Activated CD4-positive, alpha-beta T cell treated with anti-CD3 and anti-CD28 coated beads, Interleukin-2, amount 10 ng/mL, durations not matched to agents 7 days and 5 days (primary cell): Measurements from ENCODE around the gene CYP2F1. TPM values are rescaled to one million over a fixed set of nuclear protein-coding genes. Genes with fewer than 3 reads are reported as not detected.
"Not testable (repeated sequence)": the region's sequence is repeated elsewhere in the genome, so short reads cannot be mapped to it uniquely, and the experiment has no call there.

ENCODE experiments used
- CTCF ChIA-PET: fragments of 350-600 bp; sonication (Branson Sonifier 250); formaldehyde crosslinking; loops from one replicate; lab custom pipeline; 2021; ENCODE audit warnings: antibody characterized with exemption; lab: Charles Lee
- POLR2A ChIA-PET: fragments of 350-600 bp; sonication (Branson Sonifier 250); formaldehyde crosslinking; loops from one replicate; lab custom pipeline; 2021; ENCODE audit warnings: antibody characterized with exemption; lab: Charles Lee
- DNase-seq: peaks from one replicate; pipeline ENCODE4 v3.0.0-alpha.2; 2020
- H3K27ac Mint-ChIP-seq: one replicate; pipeline ENCODE4 v1.8.0; 2021; ENCODE audit warnings: mild to moderate bottlenecking, moderate library complexity, mixed read lengths
- H3K27me3 Mint-ChIP-seq: one replicate; pipeline ENCODE4 v1.8.0; 2021; ENCODE audit warnings: mixed read lengths
- H3K36me3 Mint-ChIP-seq: one replicate; pipeline ENCODE4 v1.8.0; 2021; ENCODE audit warnings: low read depth, mixed read lengths
- H3K4me1 Mint-ChIP-seq: one replicate; pipeline ENCODE4 v1.8.0; 2021; ENCODE audit warnings: mixed read lengths
- H3K4me3 Mint-ChIP-seq: one replicate; pipeline ENCODE4 v1.8.0; 2021; ENCODE audit warnings: mild to moderate bottlenecking, moderate library complexity, mixed read lengths
- H3K9me3 Mint-ChIP-seq: one replicate; pipeline ENCODE4 v1.8.0; 2021; ENCODE audit warnings: mixed read lengths
- total RNA-seq, 2 experiments: library from RNA; stranded (reverse); gene quantifications; one replicate each; pipeline ENCODE4 v1.2.3, GENCODE V29; 2021

Gene CYP2F1, protein sequence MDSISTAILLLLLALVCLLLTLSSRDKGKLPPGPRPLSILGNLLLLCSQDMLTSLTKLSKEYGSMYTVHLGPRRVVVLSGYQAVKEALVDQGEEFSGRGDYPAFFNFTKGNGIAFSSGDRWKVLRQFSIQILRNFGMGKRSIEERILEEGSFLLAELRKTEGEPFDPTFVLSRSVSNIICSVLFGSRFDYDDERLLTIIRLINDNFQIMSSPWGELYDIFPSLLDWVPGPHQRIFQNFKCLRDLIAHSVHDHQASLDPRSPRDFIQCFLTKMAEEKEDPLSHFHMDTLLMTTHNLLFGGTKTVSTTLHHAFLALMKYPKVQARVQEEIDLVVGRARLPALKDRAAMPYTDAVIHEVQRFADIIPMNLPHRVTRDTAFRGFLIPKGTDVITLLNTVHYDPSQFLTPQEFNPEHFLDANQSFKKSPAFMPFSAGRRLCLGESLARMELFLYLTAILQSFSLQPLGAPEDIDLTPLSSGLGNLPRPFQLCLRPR
- total RNA-seq = not detected

DNA sequence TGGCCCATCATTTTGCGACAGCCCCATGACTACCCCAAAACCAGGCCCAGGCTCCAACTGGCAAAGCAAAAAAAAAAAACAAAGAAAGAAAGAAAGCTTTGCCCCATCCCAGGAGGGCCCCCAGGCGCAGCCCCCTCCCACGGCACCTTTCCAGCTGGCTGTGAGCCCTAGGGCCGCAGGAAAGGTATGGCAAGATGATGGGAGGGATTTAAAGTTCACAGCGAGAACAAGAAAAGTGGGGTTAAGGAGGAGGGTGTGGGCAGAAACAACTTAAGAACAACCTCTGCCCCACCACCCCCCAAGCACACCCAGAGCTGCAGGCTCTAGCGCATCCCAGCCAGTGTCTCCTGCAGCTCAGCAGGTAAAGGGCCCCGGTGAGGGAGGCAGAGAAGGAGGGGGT, at the start of gene CYP2F1:
CYP2F1 (plus strand) TSS at position 301 of the 400 bp plus-strand sequence. CDS start 1,757 bp downstream, outside the sequence.
- POLR2A ChIA-PET = no interaction called here
- Mint-ChIP-seq H3K27ac (no peak within 1 kb of the TSS), H3K36me3 (no peaks in the 10 kb centered on the region), H3K9me3 (no peaks in the 10 kb centered on the region), H3K4me1 (no peaks in the 10 kb centered on the region), H3K27me3 (peaks cover 21% of the 10 kb centered on the region), H3K4me3 (no peak within 1 kb of the TSS)
- DNase-seq = no peak
- CTCF ChIA-PET = no interaction called here

DNA sequence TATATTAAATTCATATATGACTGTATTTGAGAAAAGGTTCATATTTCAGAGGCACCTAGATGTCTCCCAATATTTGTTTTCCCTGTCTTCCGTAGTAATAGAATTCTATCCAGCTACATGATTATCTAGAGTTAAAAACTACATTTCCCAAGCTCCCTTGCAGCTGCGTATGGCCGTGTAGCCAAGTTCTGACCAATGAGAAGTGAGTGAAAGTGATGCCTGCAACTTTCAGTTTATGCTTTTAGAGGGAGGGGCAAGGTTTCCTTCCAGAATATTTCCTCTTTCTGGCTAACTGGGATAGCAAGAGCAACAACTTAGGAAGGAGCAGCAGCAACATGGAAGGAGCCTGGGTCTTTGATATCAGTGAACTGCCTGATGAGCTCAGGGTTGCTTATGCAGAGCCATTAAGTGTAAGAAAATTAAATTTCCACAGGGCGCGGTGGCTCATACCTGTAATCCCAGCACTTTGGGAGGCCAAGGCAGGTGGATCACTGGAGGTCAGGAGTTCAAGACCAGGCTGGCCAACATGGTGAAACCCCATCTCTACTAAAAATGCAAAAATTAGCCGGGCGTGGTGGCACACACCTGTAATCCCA, 49.2 kb upstream of the CYP2F1 start:
- H3K27ac Mint-ChIP-seq = no peak overlapping the region
- H3K27me3 Mint-ChIP-seq = peaks cover 41% of the 10 kb centered on the region
- ChIA-PET POLR2A (no interaction called here), CTCF (interaction anchor here (0.6 to 1.2 kb wide), 4 partner anchors 8 to 789 kb away, joined by 3 read pairs; no protein-coding TSS in a partner anchor)
- H3K9me3 Mint-ChIP-seq = no peaks in the 10 kb centered on the region
- no peak overlapping the region for H3K4me3 Mint-ChIP-seq
- H3K4me1 Mint-ChIP-seq = no peaks in the 10 kb centered on the region
- no peaks in the 10 kb centered on the region for H3K36me3 Mint-ChIP-seq
- no peak for DNase-seq

DNA sequence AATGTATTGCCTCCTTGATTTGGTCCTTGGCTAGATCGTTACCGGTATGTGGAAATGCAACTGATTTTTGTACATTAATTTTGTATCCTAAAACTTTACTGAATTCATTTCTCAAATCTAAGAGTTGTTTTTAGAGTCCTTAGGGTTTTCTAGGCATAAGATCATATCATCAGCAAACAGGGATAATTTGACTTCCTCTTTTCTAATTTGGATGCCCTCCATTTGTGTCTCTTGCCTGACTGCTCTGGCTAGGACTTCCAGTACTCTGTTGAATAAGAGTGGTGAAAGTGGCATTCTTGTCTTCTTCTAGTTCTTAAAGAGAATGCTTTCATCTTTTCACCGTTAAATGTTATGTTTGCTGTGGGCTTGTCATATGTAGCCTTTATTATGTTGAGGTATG, 37.9 kb upstream of the CYP2F1 start:
- Mint-ChIP-seq H3K27me3 (peaks cover 42% of the 10 kb centered on the region), H3K4me1 (no peaks in the 10 kb centered on the region), H3K36me3 (no peaks in the 10 kb centered on the region), H3K9me3 (peaks cover 8% of the 10 kb centered on the region), H3K4me3 (no peak overlapping the region), H3K27ac (no peak overlapping the region)
- no peak for DNase-seq
- ChIA-PET POLR2A (no interaction called here), CTCF (no interaction called here)

DNA sequence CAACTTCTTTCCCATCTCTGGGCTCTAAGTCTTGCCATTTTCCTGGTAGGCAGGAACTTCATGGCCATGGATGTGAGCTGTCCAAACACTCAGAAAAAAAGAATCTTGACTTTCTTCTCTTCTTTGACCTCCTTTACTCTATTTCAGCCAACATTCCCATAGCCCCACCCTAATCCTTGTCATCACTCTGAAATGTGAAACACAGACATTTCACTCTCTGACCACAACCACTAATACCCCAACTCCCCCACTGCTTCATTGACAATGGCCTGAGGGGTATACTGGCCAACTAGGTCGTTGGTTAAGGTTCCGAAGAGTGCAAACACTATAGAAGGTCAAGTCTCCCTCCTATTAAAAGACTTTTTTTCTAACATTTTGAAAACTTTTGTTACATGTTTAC, 30.7 kb upstream of the CYP2F1 start:
- CTCF ChIA-PET = no interaction called here
- no peak overlapping the region for H3K4me3 Mint-ChIP-seq
- POLR2A ChIA-PET = no interaction called here

DNA sequence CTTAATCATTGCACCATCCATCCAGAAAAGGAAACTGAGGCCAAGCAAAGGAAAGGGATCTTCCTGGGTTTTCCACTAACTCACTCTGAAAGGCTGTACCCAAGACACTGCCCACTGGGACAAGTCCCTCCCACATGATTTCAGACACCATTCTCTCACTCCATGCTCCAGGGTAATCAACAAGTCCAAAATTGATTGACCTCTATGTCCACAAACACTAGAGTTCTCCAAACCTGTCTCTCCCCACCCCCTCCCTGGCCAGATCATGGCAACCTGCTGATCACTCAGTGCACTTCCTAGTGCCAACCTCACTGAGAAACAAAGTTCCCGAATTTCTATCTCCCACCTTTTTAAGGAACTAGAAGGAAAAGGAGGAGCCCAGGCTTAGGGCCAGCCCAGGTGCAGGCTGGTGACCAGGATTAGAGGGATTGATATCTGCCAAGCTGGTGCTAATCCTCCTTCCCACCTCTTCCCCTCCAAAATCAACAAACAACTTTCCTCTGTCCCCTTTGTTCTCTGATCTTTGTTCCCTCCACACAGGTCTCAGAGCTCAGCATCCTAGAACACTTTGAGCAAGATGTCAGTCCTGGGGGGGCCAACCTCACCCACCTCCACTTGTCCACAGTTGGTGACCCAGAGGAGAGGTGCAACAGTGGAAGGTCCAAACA, 28.4 kb upstream of the CYP2F1 start:
- no peak for DNase-seq
- Mint-ChIP-seq H3K9me3 (no peaks in the 10 kb centered on the region), H3K4me3 (no peak overlapping the region), H3K27me3 (peaks cover 50% of the 10 kb centered on the region), H3K36me3 (no peaks in the 10 kb centered on the region), H3K27ac (no peak overlapping the region), H3K4me1 (no peaks in the 10 kb centered on the region)
- ChIA-PET POLR2A (no interaction called here), CTCF (interaction anchor here (0.7 kb wide), 1 partner anchor 109 kb away, joined by 4 read pairs; no protein-coding TSS in a partner anchor)

More for the DNA sequence above, 30.7 kb upstream of the CYP2F1 start:
- Mint-ChIP-seq H3K27me3 (peaks cover 36% of the 10 kb centered on the region), H3K36me3 (no peaks in the 10 kb centered on the region), H3K27ac (no peak overlapping the region), H3K4me1 (no peaks in the 10 kb centered on the region), H3K9me3 (peaks cover 5% of the 10 kb centered on the region)
- no peak for DNase-seq

DNA sequence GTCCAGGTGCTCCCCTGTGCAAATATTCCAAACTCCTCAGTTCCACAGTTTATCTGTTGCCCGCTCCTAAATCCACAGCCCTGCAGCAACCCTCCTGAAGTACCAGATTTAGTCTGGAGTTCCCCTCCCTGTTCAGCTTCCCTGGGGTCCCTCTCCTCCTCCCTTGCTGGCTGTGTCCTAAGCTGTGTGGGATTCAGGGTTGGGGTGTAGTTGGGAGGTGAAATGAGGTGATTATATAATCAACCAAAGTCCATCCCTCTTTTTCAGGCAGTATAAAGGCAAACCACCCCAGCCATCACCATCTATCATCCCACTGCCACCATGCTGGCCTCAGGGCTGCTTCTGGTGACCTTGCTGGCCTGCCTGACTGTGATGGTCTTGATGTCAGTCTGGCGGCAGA, 26.1 kb upstream of the CYP2F1 start, which contains the start of gene CYP2A13:
CYP2A13 (plus strand) TSS at position 301 of the 400 bp plus-strand sequence; CDS start at position 322, 21 bp downstream.
- no peaks in the 10 kb centered on the region for H3K9me3 Mint-ChIP-seq
- H3K36me3 Mint-ChIP-seq = no peaks in the 10 kb centered on the region
- H3K4me3 Mint-ChIP-seq = no peak within 1 kb of the TSS
- no peaks in the 10 kb centered on the region for H3K4me1 Mint-ChIP-seq
- ChIA-PET POLR2A (no interaction called here), CTCF (no interaction called here)
- H3K27me3 Mint-ChIP-seq = peaks cover 56% of the 10 kb centered on the region
- no peak within 1 kb of the TSS for H3K27ac Mint-ChIP-seq
- DNase-seq = no peak

DNA sequence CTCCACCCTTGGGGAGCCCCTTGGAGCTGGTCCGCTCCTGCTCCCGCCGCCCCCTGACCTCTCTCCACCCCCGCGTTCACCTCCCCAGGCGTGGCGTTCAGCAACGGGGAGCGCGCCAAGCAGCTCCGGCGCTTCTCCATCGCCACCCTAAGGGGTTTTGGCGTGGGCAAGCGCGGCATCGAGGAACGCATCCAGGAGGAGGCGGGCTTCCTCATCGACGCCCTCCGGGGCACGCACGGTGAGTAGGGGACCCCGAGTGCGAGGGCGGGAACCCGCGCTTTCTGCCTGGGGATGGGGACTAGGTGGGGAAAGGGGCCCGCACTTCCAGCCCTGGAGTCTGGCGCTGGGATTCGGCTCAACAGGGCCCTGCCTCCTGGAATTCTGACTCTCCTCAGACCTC, 24.3 kb upstream of the CYP2F1 start:
- no peak for DNase-seq
- ChIA-PET POLR2A (no interaction called here), CTCF (interaction anchor here (0.9 kb wide), 1 partner anchor 120 kb away, joined by 3 read pairs; no protein-coding TSS in a partner anchor)
- H3K4me1 Mint-ChIP-seq = no peaks in the 10 kb centered on the region
- H3K27ac Mint-ChIP-seq = no peak overlapping the region
- no peak overlapping the region for H3K4me3 Mint-ChIP-seq
- H3K27me3 Mint-ChIP-seq = peaks cover 49% of the 10 kb centered on the region
- H3K9me3 Mint-ChIP-seq = no peaks in the 10 kb centered on the region
- H3K36me3 Mint-ChIP-seq = no peaks in the 10 kb centered on the region

DNA sequence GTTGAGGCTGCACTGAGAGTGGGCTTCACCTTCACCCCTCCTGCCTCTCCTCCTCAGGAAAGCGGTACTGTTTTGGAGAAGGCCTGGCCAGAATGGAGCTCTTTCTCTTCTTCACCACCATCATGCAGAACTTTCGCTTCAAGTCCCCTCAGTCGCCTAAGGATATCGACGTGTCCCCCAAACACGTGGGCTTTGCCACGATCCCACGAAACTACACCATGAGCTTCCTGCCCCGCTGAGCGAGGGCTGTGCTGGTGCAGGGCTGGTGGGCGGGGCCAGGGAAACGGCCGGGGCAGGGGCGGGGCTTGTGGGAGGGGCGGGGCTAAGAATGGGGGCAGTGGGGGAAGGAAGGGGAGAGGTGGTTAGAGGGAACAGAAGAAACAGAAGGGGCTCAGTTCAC, 18.5 kb upstream of the CYP2F1 start:
- POLR2A ChIA-PET = no interaction called here
- Mint-ChIP-seq H3K27ac (no peak overlapping the region), H3K36me3 (no peaks in the 10 kb centered on the region), H3K4me3 (no peak overlapping the region), H3K4me1 (peaks cover 3% of the 10 kb centered on the region), H3K9me3 (peaks cover 3% of the 10 kb centered on the region), H3K27me3 (peaks cover 33% of the 10 kb centered on the region)
- CTCF ChIA-PET = no interaction called here
- no peak for DNase-seq

DNA sequence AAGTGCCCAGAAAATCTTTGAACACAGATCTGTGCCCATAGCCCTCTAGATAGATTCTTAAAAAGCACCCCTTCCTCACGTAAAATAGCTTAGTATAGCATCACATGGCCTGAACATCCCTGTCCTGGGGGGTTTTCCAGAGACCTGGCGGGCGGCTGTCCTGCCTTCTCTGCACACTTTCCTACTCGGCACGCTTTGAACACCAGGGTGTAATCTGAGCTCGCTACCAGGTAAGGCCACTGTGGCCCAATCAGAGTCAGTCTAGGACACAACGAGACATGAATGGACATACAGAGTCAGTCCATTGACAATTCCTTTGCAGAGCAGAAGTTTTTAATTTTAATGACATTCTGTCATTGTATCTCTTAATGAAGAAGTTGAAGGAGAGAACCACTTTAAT, 17.9 kb upstream of the CYP2F1 start:
- CTCF ChIA-PET = no interaction called here
- H3K27me3 Mint-ChIP-seq = peaks cover 32% of the 10 kb centered on the region
- H3K9me3 Mint-ChIP-seq = peaks cover 5% of the 10 kb centered on the region
- no peak for DNase-seq
- no peak overlapping the region for H3K27ac Mint-ChIP-seq
- POLR2A ChIA-PET = no interaction called here
- H3K4me3 Mint-ChIP-seq = no peak overlapping the region
- no peaks in the 10 kb centered on the region for H3K36me3 Mint-ChIP-seq
- peaks cover 3% of the 10 kb centered on the region for H3K4me1 Mint-ChIP-seq

DNA sequence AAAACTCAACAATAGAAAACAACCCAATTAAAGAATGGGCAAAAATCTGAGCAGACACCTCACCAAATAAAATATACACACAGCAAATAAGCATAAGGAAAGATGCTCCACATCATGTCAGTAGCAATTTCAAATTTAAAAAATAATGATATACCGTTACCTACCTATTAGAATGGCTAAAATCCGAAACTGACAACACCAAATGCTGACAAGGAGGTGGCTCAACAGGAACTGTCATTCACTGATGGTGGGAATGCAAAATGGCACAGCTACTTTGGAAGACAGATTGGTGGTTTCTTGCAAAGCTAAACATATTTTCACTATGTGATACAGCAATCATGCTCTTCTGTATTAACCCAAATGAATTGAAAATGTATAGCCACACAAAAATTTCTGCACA, 16.9 kb upstream of the CYP2F1 start:
- ChIA-PET CTCF (no interaction called here), POLR2A (no interaction called here)
- no peak for DNase-seq
- no peak overlapping the region for H3K4me3 Mint-ChIP-seq
- peaks cover 8% of the 10 kb centered on the region for H3K9me3 Mint-ChIP-seq
- H3K36me3 Mint-ChIP-seq = no peaks in the 10 kb centered on the region
- H3K27me3 Mint-ChIP-seq = peaks cover 28% of the 10 kb centered on the region
- H3K27ac Mint-ChIP-seq = no peak overlapping the region
- peaks cover 3% of the 10 kb centered on the region for H3K4me1 Mint-ChIP-seq

DNA sequence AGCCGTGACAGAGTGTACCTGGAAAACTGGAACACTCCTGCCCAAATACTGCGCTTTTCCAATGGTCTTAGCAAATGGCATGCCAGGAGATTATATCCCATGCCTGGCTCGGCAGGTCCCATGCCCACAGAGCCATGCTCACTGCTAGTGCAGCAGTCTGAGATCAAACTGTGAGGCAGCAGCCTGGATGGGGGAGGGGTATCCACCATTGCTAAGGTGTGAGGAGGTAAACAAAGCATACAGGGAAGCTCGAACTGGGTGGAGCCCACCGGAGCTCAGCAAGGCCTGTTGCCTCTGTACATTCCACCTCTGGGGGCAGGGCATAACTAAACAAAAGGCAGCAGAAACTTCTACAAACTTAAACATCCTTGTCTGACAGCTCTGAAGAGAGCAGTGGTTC, 15.5 kb upstream of the CYP2F1 start:
- DNase-seq = no peak
- Mint-ChIP-seq H3K4me3 (no peak overlapping the region), H3K9me3 (peaks cover 8% of the 10 kb centered on the region), H3K27ac (no peak overlapping the region), H3K27me3 (peaks cover 31% of the 10 kb centered on the region), H3K36me3 (no peaks in the 10 kb centered on the region), H3K4me1 (peaks cover 3% of the 10 kb centered on the region)
- ChIA-PET CTCF (no interaction called here), POLR2A (no interaction called here)

DNA sequence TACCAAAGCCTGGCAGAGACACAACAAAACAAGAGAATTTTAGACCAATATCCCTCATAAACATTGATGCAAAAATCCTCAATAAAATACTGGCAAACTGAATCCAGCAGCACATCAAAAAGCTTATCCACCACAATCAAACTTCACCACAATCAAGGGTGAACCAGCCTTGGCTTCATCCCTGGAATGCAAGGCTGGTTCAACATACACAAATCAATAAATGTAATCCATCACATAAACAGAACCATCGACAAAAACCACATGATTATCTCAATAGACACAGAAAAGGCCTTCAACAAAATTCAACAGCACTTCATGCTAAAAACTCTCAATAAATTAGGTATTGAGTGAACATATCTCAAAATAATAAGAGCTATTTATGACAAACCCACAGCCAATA, 12.0 kb upstream of the CYP2F1 start:
- H3K4me1 Mint-ChIP-seq, DNase-seq, POLR2A ChIA-PET, H3K27ac Mint-ChIP-seq, H3K4me3 Mint-ChIP-seq, CTCF ChIA-PET, H3K36me3 Mint-ChIP-seq: not testable (repeated sequence)
- Mint-ChIP-seq H3K9me3 (peaks cover 13% of the 10 kb centered on the region), H3K27me3 (peaks cover 37% of the 10 kb centered on the region)

DNA sequence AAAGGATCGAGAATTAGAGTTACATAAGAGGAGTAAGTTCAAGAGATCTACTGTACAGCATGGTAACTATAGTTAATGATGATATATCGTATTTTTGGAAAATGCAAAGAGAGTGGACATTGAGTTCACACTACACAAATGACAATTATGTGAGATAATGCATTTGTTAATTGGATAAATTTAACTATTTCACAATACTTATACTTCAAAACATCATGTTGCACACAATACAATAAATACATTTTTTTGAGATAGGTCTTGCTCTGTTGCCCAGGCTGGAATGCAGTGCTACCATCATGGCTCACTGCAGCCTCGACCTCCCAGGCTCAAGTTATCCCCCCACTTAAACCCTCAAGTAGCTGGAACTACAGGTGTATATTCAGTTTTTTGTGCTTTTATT, 8.1 kb upstream of the CYP2F1 start:
- no peaks in the 10 kb centered on the region for H3K4me1 Mint-ChIP-seq
- POLR2A ChIA-PET = no interaction called here
- H3K27ac Mint-ChIP-seq = no peak overlapping the region
- H3K4me3 Mint-ChIP-seq = no peak overlapping the region
- peaks cover 1% of the 10 kb centered on the region for H3K36me3 Mint-ChIP-seq
- H3K9me3 Mint-ChIP-seq = peaks cover 8% of the 10 kb centered on the region
- CTCF ChIA-PET = no interaction called here
- peaks cover 24% of the 10 kb centered on the region for H3K27me3 Mint-ChIP-seq
- no peak for DNase-seq
